ENCODE results near the gene ELOVL6.
"Not testable (repeated sequence)": the region's sequence is repeated elsewhere in the genome, so short reads cannot be mapped to it uniquely, and the experiment has no call there.

Gene ELOVL6

GRCh38 chr4:110160618-110161017, 37.8 kb downstream of the ELOVL6 start:
- no peak for DNase-seq (ENCODE audit: low read depth)

- no peak for DNase-seq (ENCODE audit: low read depth)
Observed at GRCh38 chr4:110159541-110159940, 38.9 kb downstream of the ELOVL6 start.

GRCh38 chr4:110157580-110157979, 40.8 kb downstream of the ELOVL6 start:
- DNase-seq (ENCODE audit: low read depth): no peak

GRCh38 chr4:110157166-110157565, 41.2 kb downstream of the ELOVL6 start:
- not testable (repeated sequence) for DNase-seq (ENCODE audit: low read depth)

GRCh38 chr4:110156442-110156841, 42.0 kb downstream of the ELOVL6 start:
- DNase-seq (ENCODE audit: low read depth): no peak

GRCh38 chr4:110155654-110156053, 42.8 kb downstream of the ELOVL6 start:
- no peak for DNase-seq (ENCODE audit: low read depth)

GRCh38 chr4:110154582-110154981, 43.8 kb downstream of the ELOVL6 start:
- no peak for DNase-seq (ENCODE audit: low read depth)

GRCh38 chr4:110152386-110152785, 46.0 kb downstream of the ELOVL6 start:
- DNase-seq (ENCODE audit: low read depth): no peak

- DNase-seq (ENCODE audit: low read depth): no peak
Observed at GRCh38 chr4:110149089-110149488, 49.3 kb downstream of the ELOVL6 start.

- no peak for DNase-seq (ENCODE audit: low read depth)
Observed at GRCh38 chr4:110142461-110142860, 56.0 kb downstream of the ELOVL6 start.

GRCh38 chr4:110139815-110140214, 58.6 kb downstream of the ELOVL6 start:
- no peak for DNase-seq (ENCODE audit: low read depth)

GRCh38 chr4:110139111-110139510, 59.3 kb downstream of the ELOVL6 start:
- DNase-seq (ENCODE audit: low read depth): no peak

- no peak for DNase-seq (ENCODE audit: low read depth)
Observed at GRCh38 chr4:110138551-110138950, 59.9 kb downstream of the ELOVL6 start.

GRCh38 chr4:110137829-110138228, 60.6 kb downstream of the ELOVL6 start:
- no peak for DNase-seq (ENCODE audit: low read depth)

- no peak for DNase-seq (ENCODE audit: low read depth)
Observed at GRCh38 chr4:110135523-110135922, 62.9 kb downstream of the ELOVL6 start.

- no peak for DNase-seq (ENCODE audit: low read depth)
Observed at GRCh38 chr4:110135076-110135475, 63.3 kb downstream of the ELOVL6 start.

GRCh38 chr4:110134269-110134869, 64.0 kb downstream of the ELOVL6 start:
- no peak for DNase-seq (ENCODE audit: low read depth)

- DNase-seq (ENCODE audit: low read depth): no peak
Observed at GRCh38 chr4:110132816-110133719, 65.3 kb downstream of the ELOVL6 start.

- DNase-seq (ENCODE audit: low read depth): no peak
Observed at GRCh38 chr4:110131916-110132315, 66.5 kb downstream of the ELOVL6 start.

GRCh38 chr4:110130576-110131358, 67.6 kb downstream of the ELOVL6 start:
- DNase-seq (ENCODE audit: low read depth): no peak

- DNase-seq (ENCODE audit: low read depth): no peak
Observed at GRCh38 chr4:110129544-110129943, 68.9 kb downstream of the ELOVL6 start.

GRCh38 chr4:110128472-110128919, 69.9 kb downstream of the ELOVL6 start:
- DNase-seq (ENCODE audit: low read depth): no peak

- DNase-seq (ENCODE audit: low read depth): no peak
Observed at GRCh38 chr4:110128029-110128428, 70.4 kb downstream of the ELOVL6 start.
